Activated CD4-positive, alpha-beta memory T cell treated with anti-CD3 and anti-CD28 coated beads, Interleukin-2, amount 10 ng/mL, durations not matched to agents 7 days and 5 days (primary cell): ENCODE measurements around the gene AP2A2. TPM values are rescaled to one million over a fixed set of nuclear protein-coding genes. Genes with fewer than 3 reads are reported as not detected.
"Not testable (repeated sequence)": the region's sequence is repeated elsewhere in the genome, so short reads cannot be mapped to it uniquely, and the experiment has no call there.

Source experiments
- CTCF ChIA-PET: fragments of 350-600 bp; sonication (Branson Sonifier 250); formaldehyde crosslinking; loops from one replicate; lab custom pipeline; 2021; ENCODE audit warnings: antibody characterized with exemption, inconsistent platforms; lab: Charles Lee
- POLR2A ChIA-PET: fragments of 350-600 bp; sonication (Branson Sonifier 250); formaldehyde crosslinking; loops from one replicate; lab custom pipeline; 2021; ENCODE audit warnings: antibody characterized with exemption; lab: Charles Lee
- DNase-seq: peaks from one replicate; pipeline ENCODE4 v3.0.0-alpha.2; 2020
- H3K27ac Mint-ChIP-seq: one replicate; pipeline ENCODE4 v1.8.0; 2021; ENCODE audit warnings: mild to moderate bottlenecking, mixed read lengths
- H3K27me3 Mint-ChIP-seq: one replicate; pipeline ENCODE4 v1.8.0; 2021; ENCODE audit warnings: mixed read lengths
- H3K36me3 Mint-ChIP-seq: one replicate; pipeline ENCODE4 v1.8.0; 2021; ENCODE audit warnings: low read depth, mixed read lengths
- H3K4me1 Mint-ChIP-seq: one replicate; pipeline ENCODE4 v1.8.0; 2021; ENCODE audit warnings: mixed read lengths
- H3K4me3 Mint-ChIP-seq: one replicate; pipeline ENCODE4 v1.8.0; 2021; ENCODE audit warnings: mild to moderate bottlenecking, mixed read lengths
- H3K9me3 Mint-ChIP-seq: one replicate; pipeline ENCODE4 v1.8.0; 2021; ENCODE audit warnings: mixed read lengths
- total RNA-seq, 2 experiments: library from RNA; stranded (reverse); gene quantifications; one replicate each; pipeline ENCODE4 v1.2.3, GENCODE V29; 2021

AP2A2 gene
- total RNA-seq, 2 experiments from 2014 or later = 50.5 to 51.1 TPM

GRCh38 chr11:1015826-1016545 is 90.3 kb downstream of the AP2A2 start:
- DNase-seq = no peak
- no peak overlapping the region for H3K27ac Mint-ChIP-seq
- H3K4me3 Mint-ChIP-seq = no peak overlapping the region
- peaks cover 18% of the 10 kb centered on the region for H3K4me1 Mint-ChIP-seq
- H3K27me3 Mint-ChIP-seq = no peaks in the 10 kb centered on the region
- H3K36me3 Mint-ChIP-seq = peaks cover 13% of the 10 kb centered on the region
- POLR2A ChIA-PET = no interaction called here
- H3K9me3 Mint-ChIP-seq = peaks cover 20% of the 10 kb centered on the region
- CTCF ChIA-PET = no interaction called here

GRCh38 chr11:1016610-1017126 is 91.0 kb downstream of the AP2A2 start:
- H3K36me3 Mint-ChIP-seq = peaks cover 13% of the 10 kb centered on the region
- CTCF ChIA-PET, DNase-seq, POLR2A ChIA-PET, H3K4me3 Mint-ChIP-seq, H3K27ac Mint-ChIP-seq, H3K27me3 Mint-ChIP-seq: not testable (repeated sequence)
- peaks cover 18% of the 10 kb centered on the region for H3K4me1 Mint-ChIP-seq
- H3K9me3 Mint-ChIP-seq = peaks cover 20% of the 10 kb centered on the region

DNA sequence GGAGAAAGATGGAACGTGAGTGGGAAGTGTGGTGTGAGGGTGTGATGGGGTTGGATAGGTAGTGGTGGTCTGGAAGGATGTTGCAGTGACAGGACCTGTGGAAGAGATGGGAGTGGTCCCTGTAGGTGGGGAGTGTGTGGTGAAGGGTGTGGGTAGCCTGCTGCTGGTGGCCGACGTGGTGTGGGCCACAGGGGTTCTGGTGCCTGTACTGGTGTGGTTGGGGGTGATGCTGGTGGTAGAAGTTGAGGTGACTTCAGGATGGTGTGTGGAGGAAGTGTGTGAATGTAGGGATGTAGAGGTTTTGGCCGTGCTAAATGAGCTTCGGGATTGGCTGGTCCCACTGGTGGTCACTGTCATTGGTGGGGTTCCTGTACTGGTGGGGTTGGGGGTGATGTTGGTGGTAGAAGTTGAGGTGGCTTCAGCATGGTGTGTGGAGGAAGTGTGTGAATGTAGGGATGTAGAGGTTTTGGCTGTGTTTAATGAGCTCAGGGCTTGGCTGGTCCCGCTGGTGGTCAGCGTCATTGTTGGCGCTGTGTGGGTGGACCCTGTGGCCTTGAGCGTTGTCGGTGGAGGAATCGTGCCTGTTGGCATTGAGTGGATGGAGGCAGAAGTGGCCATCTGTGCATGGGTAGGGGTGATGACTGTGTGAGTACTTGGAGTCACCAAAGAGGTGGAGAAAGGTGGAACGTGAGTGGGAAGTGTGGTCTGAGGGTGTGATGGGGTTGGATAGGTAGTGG is 91.8 kb downstream of the AP2A2 start:
- Mint-ChIP-seq H3K4me3 (no peak overlapping the region), H3K27ac (no peak overlapping the region), H3K9me3 (peaks cover 20% of the 10 kb centered on the region), H3K27me3 (no peaks in the 10 kb centered on the region), H3K36me3 (peaks cover 13% of the 10 kb centered on the region), H3K4me1 (peaks cover 18% of the 10 kb centered on the region)
- no peak for DNase-seq
- ChIA-PET POLR2A (no interaction called here), CTCF (no interaction called here)

DNA sequence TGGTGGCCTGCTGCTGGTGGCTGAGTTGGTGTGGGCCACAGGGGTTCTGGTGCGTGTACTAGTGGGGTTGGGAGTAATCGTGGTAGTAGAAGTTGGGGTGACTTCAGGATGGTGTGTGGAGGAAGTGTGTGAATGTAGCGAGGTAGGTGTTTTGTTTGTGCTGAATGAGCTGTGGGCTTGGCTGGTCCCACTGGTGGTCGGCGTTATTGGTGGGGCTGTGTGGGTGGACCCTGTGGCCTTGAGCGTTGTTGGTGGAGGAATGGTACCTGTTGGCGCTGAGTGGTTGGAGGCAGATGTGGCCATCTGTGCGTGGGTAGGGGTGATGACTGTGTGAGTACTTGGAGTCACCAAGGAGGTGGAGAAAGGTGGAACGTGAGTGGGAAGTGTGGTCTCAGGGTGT is 92.4 kb downstream of the AP2A2 start:
- Mint-ChIP-seq H3K27me3 (no peaks in the 10 kb centered on the region), H3K4me3 (no peak overlapping the region)
- CTCF ChIA-PET = no interaction called here

DNA sequence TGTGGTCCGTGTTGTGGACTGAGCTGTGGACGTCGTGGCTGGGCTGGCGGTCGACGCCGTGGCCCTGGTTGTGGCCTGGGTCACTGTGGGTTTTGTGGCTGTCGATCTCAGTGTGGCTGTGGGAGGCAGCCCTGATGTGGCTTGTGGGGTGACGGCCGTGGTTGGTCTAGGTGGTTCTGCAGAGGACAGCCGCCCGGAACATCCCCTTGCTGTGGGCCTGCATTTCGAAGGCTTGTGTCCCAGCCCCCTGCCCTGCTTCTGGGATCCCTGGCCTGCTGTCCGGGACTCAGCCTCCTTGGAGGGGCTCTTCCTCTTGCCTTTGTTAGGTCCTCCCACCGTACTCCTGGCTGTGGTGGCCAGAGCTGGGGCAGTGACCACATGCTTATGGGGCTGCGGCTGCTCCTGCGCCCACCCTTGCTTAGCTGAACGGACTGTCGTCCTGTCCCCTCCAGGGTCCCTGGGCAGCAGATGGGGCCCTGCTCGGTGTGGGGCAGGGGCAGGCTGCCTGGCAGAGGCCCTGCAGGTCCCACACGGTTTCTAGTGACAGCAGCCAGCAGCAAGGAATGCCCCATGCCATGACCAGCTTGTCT is 93.7 kb downstream of the AP2A2 start:
- Mint-ChIP-seq H3K4me3 (no peak overlapping the region), H3K9me3 (peaks cover 20% of the 10 kb centered on the region), H3K27me3 (no peaks in the 10 kb centered on the region), H3K27ac (no peak overlapping the region), H3K36me3 (peaks cover 13% of the 10 kb centered on the region), H3K4me1 (peaks cover 18% of the 10 kb centered on the region)
- POLR2A ChIA-PET = no interaction called here
- no peak for DNase-seq
- CTCF ChIA-PET = no interaction called here

More for the DNA sequence above, 92.4 kb downstream of the AP2A2 start:
- no peak for DNase-seq
- Mint-ChIP-seq H3K9me3 (peaks cover 20% of the 10 kb centered on the region), H3K36me3 (peaks cover 13% of the 10 kb centered on the region), H3K4me1 (peaks cover 18% of the 10 kb centered on the region), H3K27ac (no peak overlapping the region)
- POLR2A ChIA-PET = no interaction called here

DNA sequence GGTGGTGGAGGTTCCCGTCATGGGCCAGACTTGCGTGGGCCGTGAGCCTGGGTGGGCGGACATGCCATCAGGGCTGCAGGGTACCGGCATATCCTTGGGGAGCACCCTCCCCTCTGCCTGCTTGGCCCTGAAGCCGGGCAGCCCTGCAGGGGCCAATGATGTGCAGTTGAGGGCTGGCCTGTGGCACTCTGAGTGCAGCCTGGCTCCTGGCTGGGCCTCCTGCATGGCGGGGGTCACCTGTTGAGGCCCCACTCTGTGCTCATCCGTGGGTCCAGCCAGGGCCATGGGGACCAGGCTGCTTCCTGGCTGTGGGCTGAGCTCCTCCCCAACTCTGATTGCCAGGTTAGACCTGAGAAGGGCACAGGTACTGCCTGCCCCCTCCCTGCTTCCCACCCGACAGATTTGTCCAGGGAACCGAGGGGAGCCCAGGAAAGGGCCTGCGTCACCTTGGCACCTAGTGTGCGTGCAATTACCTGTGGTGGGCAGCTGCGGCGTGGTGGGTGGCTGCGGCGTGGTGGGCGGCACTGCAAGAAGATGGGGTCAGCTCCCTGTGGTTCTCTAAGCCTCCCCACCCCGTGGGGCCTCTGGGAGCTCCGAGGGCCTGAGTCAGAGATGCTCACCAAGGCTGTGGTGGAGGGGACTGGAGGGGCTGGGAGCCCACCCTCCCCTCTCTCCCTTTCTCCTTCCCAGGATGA is 94.7 kb downstream of the AP2A2 start:
- Mint-ChIP-seq H3K27me3 (no peaks in the 10 kb centered on the region), H3K4me1 (peaks cover 18% of the 10 kb centered on the region), H3K36me3 (peaks cover 13% of the 10 kb centered on the region), H3K4me3 (no peak overlapping the region), H3K27ac (no peak overlapping the region), H3K9me3 (peaks cover 20% of the 10 kb centered on the region)
- ChIA-PET CTCF (no interaction called here), POLR2A (no interaction called here)
- no peak for DNase-seq

- ChIA-PET POLR2A (no interaction called here), CTCF (no interaction called here)
- Mint-ChIP-seq H3K4me3 (no peak overlapping the region), H3K36me3 (peaks cover 4% of the 10 kb centered on the region), H3K27me3 (no peaks in the 10 kb centered on the region), H3K4me1 (peaks cover 8% of the 10 kb centered on the region), H3K27ac (no peak overlapping the region), H3K9me3 (peaks cover 9% of the 10 kb centered on the region)
- no peak for DNase-seq
Measured at GRCh38 chr11:1022411-1022810, 96.7 kb downstream of the AP2A2 start.

- no peaks in the 10 kb centered on the region for H3K36me3 Mint-ChIP-seq
- no peak for DNase-seq
- H3K27me3 Mint-ChIP-seq = no peaks in the 10 kb centered on the region
- no peak overlapping the region for H3K27ac Mint-ChIP-seq
- H3K4me1 Mint-ChIP-seq = peaks cover 2% of the 10 kb centered on the region
- H3K9me3 Mint-ChIP-seq = peaks cover 2% of the 10 kb centered on the region
- ChIA-PET POLR2A (no interaction called here), CTCF (no interaction called here)
- no peak overlapping the region for H3K4me3 Mint-ChIP-seq
Measured at GRCh38 chr11:1022908-1023810, 97.5 kb downstream of the AP2A2 start.

- Mint-ChIP-seq H3K27me3 (no peaks in the 10 kb centered on the region), H3K4me3 (no peak overlapping the region), H3K36me3 (no peaks in the 10 kb centered on the region), H3K4me1 (no peaks in the 10 kb centered on the region), H3K9me3 (no peaks in the 10 kb centered on the region), H3K27ac (no peak overlapping the region)
- CTCF ChIA-PET = no interaction called here
- POLR2A ChIA-PET = no interaction called here
- DNase-seq = no peak
Measured at GRCh38 chr11:1023811-1024596, 98.3 kb downstream of the AP2A2 start.

DNA sequence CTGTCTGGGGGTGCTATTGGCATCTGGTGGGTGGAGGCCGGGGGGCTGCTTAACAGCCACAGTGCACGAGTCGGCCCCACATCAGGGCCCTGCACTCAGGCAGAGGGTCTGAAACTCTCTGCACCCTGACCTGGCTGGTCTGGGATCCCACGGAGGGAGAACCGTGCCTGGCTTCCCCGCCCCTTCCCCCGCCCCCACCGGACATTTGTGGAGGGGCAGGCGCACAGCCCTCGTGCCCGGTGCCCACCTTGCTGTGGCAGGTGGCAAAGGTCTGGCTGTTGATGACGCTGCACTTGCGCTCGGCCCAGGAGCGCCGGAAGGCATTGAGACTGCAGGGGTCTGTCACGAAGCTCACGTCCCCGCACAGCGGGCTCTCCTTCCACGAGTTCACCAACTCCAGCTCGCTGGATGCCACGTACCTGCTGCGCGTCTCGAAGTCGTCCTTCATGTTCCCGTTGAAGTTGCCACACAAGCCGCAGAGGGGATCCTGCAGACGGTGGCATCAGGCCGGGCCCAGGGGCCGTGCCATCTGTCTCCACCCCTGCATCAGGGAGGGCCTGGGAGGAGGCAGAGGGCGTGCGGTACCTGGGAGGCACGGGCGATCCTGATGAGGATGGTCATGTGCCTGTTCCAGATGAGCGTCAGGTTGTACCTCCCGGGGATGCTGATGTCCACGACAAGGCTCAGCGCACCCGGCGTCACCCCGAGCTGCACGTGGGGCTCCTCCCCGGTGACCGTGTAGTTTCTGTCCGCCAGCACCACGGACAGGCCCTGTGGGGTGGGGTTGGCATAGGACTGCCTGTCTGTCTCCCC is 99.1 kb downstream of the AP2A2 start:
- Mint-ChIP-seq H3K27ac (no peak overlapping the region), H3K36me3 (no peaks in the 10 kb centered on the region), H3K27me3 (no peaks in the 10 kb centered on the region), H3K9me3 (no peaks in the 10 kb centered on the region), H3K4me3 (no peak overlapping the region), H3K4me1 (no peaks in the 10 kb centered on the region)
- ChIA-PET CTCF (no interaction called here), POLR2A (no interaction called here)
- no peak for DNase-seq

GRCh38 chr11:1025410-1026162 is 99.9 kb downstream of the AP2A2 start:
- ChIA-PET CTCF (no interaction called here), POLR2A (no interaction called here)
- Mint-ChIP-seq H3K27ac (no peak overlapping the region), H3K4me3 (no peak overlapping the region), H3K27me3 (no peaks in the 10 kb centered on the region), H3K4me1 (no peaks in the 10 kb centered on the region), H3K36me3 (no peaks in the 10 kb centered on the region), H3K9me3 (no peaks in the 10 kb centered on the region)
- no peak for DNase-seq
